GM23338 (cell line): ENCODE data around the gene NRAS. TPM values are rescaled to one million over a fixed set of nuclear protein-coding genes. Genes with fewer than 3 reads are reported as not detected.

ENCODE experiments used
- ATAC-seq: fragments of 200-7000 bp; cut with Tn5 transposase; 3 replicates; pipeline ENCODE4 v1.9.1; 2020
- DNase-seq: peaks from one replicate; pipeline ENCODE4 v3.0.0-alpha.2; 2015; ENCODE audit warnings: low spot score
- H2AFZ ChIP-seq: fragments of 200-600 bp; sonication (generic); 2 replicates; pipeline ENCODE4 v1.8.0; 2016; ENCODE audit warnings: antibody characterized with exemption, mild to moderate bottlenecking, moderate library complexity
- H3F3A ChIP-seq: fragments of 200-600 bp; sonication (generic); replicated peaks from 2 replicates; pipeline ENCODE4 v1.8.0; 2017; ENCODE audit warnings: antibody characterized with exemption, mixed run types, low read depth
- H3K27ac ChIP-seq: fragments of 200-600 bp; sonication (generic); 2 replicates; pipeline ENCODE4 v1.6.1; 2016; ENCODE audit warnings: low read depth
- H3K27me3 ChIP-seq: fragments of 200-600 bp; sonication (generic); 2 replicates; pipeline ENCODE4 v1.8.0; 2016; ENCODE audit warnings: mild to moderate bottlenecking, mixed run types, moderate library complexity; ENCODE audit not compliant: insufficient read depth
- H3K36me3 ChIP-seq: fragments of 200-600 bp; sonication (generic); 2 replicates; pipeline ENCODE4 v1.8.0; 2016; ENCODE audit warnings: mild to moderate bottlenecking; ENCODE audit not compliant: insufficient read depth
- H3K4me1 ChIP-seq: fragments of 200-600 bp; sonication (generic); 2 replicates; pipeline ENCODE4 v1.8.0; 2016; ENCODE audit warnings: mild to moderate bottlenecking, moderate library complexity; ENCODE audit not compliant: insufficient read depth
- H3K4me2 ChIP-seq: fragments of 200-600 bp; sonication (generic); 2 replicates; pipeline ENCODE4 v1.7.1; 2017; ENCODE audit warnings: mixed run types
- H3K4me3 ChIP-seq: fragments of 200-600 bp; sonication (generic); 2 replicates; pipeline ENCODE4 v1.6.1; 2016; ENCODE audit warnings: mixed run types
- H3K79me2 ChIP-seq: fragments of 200-600 bp; sonication (generic); replicated peaks from 2 replicates; pipeline ENCODE4 v1.8.0; 2017; ENCODE audit warnings: mild to moderate bottlenecking; ENCODE audit not compliant: insufficient read depth
- H3K9me2 ChIP-seq: fragments of 200-600 bp; sonication (generic); 2 replicates; pipeline ENCODE4 v1.8.0; 2017; ENCODE audit not compliant: insufficient read depth
- H4K20me1 ChIP-seq: fragments of 200-600 bp; sonication (generic); replicated peaks from 2 replicates; pipeline ENCODE4 v1.8.0; 2017; ENCODE audit warnings: mild to moderate bottlenecking; ENCODE audit not compliant: insufficient read depth
- H3K27ac Mint-ChIP-seq: 2 replicates; pipeline ENCODE4 v1.8.0; 2020; ENCODE audit warnings: inconsistent platforms, mild to moderate bottlenecking, moderate library complexity, mixed read lengths
- H3K27me3 Mint-ChIP-seq: 3 replicates; pipeline ENCODE4 v1.8.0; 2022; ENCODE audit warnings: low read depth, mild to moderate bottlenecking, moderate library complexity, mixed read lengths, inconsistent platforms; ENCODE audit not compliant: insufficient read depth, poor library complexity
- H3K36me3 Mint-ChIP-seq: 3 replicates; pipeline ENCODE4 v1.8.0; 2021; ENCODE audit warnings: low read depth, mild to moderate bottlenecking, inconsistent platforms, moderate library complexity, mixed read lengths
- H3K4me1 Mint-ChIP-seq: 3 replicates; pipeline ENCODE4 v1.8.0; 2020; ENCODE audit warnings: mild to moderate bottlenecking, inconsistent platforms, mixed read lengths
- H3K4me3 Mint-ChIP-seq: 3 replicates; pipeline ENCODE4 v1.8.0; 2021; ENCODE audit warnings: moderate library complexity, mild to moderate bottlenecking, inconsistent platforms, mixed read lengths
- H3K9me3 Mint-ChIP-seq: 3 replicates; pipeline ENCODE4 v1.8.0; 2020; ENCODE audit warnings: moderate library complexity, mild to moderate bottlenecking, inconsistent platforms, mixed read lengths
- CREB1 ChIP-seq: fragments of 250-450 bp; sonication (Bioruptor Pico); IDR thresholded peaks from 2 replicates; pipeline ENCODE4 v1.5.0; 2020; ENCODE audit warnings: low read depth, mild to moderate bottlenecking, moderate library complexity
- ETS1 ChIP-seq: IDR thresholded peaks from 2 replicates; pipeline ENCODE4 v1.6.1; 2016; ENCODE audit warnings: antibody characterized with exemption
- EZH2 ChIP-seq: fragments of 200-600 bp; sonication (generic); IDR thresholded peaks from one replicate; pipeline ENCODE4 v1.8.0; 2017; ENCODE audit warnings: antibody characterized with exemption, mild to moderate bottlenecking, low read depth; ENCODE audit not compliant: unreplicated experiment
- EZH2phosphoT487 ChIP-seq: fragments of 200-600 bp; sonication (generic); IDR thresholded peaks from one replicate; pipeline ENCODE4 v1.8.1; 2018; ENCODE audit warnings: antibody characterized with exemption; ENCODE audit not compliant: unreplicated experiment
- JUNB ChIP-seq: IDR thresholded peaks from one replicate; pipeline ENCODE4 v1.6.1; 2016; ENCODE audit warnings: antibody characterized with exemption; ENCODE audit not compliant: unreplicated experiment
- NANOG ChIP-seq: IDR thresholded peaks from 2 replicates; pipeline ENCODE4 v1.6.1; 2016; ENCODE audit warnings: antibody characterized with exemption, borderline replicate concordance
- POLR2AphosphoS5 ChIP-seq: IDR thresholded peaks from 2 replicates; pipeline ENCODE4 v1.6.1; 2016; ENCODE audit warnings: antibody characterized with exemption, low read depth
- REST ChIP-seq: IDR thresholded peaks from one replicate; pipeline ENCODE4 v1.6.1; 2018; ENCODE audit warnings: antibody characterized with exemption; ENCODE audit not compliant: unreplicated experiment
- STAT1 ChIP-seq: IDR thresholded peaks from one replicate; pipeline ENCODE4 v1.6.1; 2016; ENCODE audit warnings: antibody characterized with exemption; ENCODE audit not compliant: unreplicated experiment
- ZNF114 ChIP-seq: fragments of 250-450 bp; sonication (Bioruptor Pico); IDR thresholded peaks from 2 replicates; pipeline ENCODE4 v1.5.0; 2020; ENCODE audit warnings: mild to moderate bottlenecking, moderate library complexity
- ZNF331 ChIP-seq: fragments of 250-450 bp; sonication (Bioruptor Pico); IDR thresholded peaks from 2 replicates; pipeline ENCODE4 v1.5.0; 2020; ENCODE audit warnings: low read depth, mild to moderate bottlenecking, moderate library complexity
- polyA plus RNA-seq: library from polyadenylated mRNA; unstranded; fragments of >200 nt; fragmentation: Nextera tagmentation; extraction: Ambion mirVana; gene quantifications from 2 replicates; pipeline ENCODE4 v1.2.1, GENCODE V29; 2016
- total RNA-seq: library from RNA; depleted of rRNA; stranded (reverse); fragments of >200 nt; shearing (Covaris generic); gene quantifications from 2 replicates; pipeline ENCODE4 v1.2.3, GENCODE V29; 2014
- TF ChIP-seq, protein P1 (sequence below), 2 experiments: fragments of 200-600 bp in 1 of 2; sonication (generic) in 1 of 2; conservative IDR thresholded peaks; 2 replicates each; pipeline versions ENCODE4 v1.5.1 to v1.6.1; 2016 to 2017; ENCODE audit warnings: antibody characterized with exemption in 2 of 2, low read depth in 2 of 2, mild to moderate bottlenecking in 2 of 2, moderate library complexity in 1 of 2
- TF ChIP-seq, protein P2 (sequence below): fragments of 250-450 bp; sonication (Bioruptor Pico); IDR thresholded peaks from 2 replicates; pipeline ENCODE4 v1.5.0; 2020; ENCODE audit warnings: mild to moderate bottlenecking, moderate library complexity

Gene NRAS
- total and polyA plus RNA-seq, 2 experiments from 2014 or later: 22.3 to 83.2 TPM

- TF ChIP-seq, protein P1, sequence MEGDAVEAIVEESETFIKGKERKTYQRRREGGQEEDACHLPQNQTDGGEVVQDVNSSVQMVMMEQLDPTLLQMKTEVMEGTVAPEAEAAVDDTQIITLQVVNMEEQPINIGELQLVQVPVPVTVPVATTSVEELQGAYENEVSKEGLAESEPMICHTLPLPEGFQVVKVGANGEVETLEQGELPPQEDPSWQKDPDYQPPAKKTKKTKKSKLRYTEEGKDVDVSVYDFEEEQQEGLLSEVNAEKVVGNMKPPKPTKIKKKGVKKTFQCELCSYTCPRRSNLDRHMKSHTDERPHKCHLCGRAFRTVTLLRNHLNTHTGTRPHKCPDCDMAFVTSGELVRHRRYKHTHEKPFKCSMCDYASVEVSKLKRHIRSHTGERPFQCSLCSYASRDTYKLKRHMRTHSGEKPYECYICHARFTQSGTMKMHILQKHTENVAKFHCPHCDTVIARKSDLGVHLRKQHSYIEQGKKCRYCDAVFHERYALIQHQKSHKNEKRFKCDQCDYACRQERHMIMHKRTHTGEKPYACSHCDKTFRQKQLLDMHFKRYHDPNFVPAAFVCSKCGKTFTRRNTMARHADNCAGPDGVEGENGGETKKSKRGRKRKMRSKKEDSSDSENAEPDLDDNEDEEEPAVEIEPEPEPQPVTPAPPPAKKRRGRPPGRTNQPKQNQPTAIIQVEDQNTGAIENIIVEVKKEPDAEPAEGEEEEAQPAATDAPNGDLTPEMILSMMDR (conservative IDR thresholded peaks at IDR 0.05; ENCODE audit: low read depth in 2 of 2): no peak
- no peak for TF ChIP-seq EZH2
- no peak for TF ChIP-seq ETS1
- no peak for TF ChIP-seq STAT1
- TF ChIP-seq CREB1: no peak
- no peak for TF ChIP-seq ZNF114 (CRISPR knock-in tag)
- TF ChIP-seq NANOG: no peak
- TF ChIP-seq REST: no peak
- TF ChIP-seq, protein P2, sequence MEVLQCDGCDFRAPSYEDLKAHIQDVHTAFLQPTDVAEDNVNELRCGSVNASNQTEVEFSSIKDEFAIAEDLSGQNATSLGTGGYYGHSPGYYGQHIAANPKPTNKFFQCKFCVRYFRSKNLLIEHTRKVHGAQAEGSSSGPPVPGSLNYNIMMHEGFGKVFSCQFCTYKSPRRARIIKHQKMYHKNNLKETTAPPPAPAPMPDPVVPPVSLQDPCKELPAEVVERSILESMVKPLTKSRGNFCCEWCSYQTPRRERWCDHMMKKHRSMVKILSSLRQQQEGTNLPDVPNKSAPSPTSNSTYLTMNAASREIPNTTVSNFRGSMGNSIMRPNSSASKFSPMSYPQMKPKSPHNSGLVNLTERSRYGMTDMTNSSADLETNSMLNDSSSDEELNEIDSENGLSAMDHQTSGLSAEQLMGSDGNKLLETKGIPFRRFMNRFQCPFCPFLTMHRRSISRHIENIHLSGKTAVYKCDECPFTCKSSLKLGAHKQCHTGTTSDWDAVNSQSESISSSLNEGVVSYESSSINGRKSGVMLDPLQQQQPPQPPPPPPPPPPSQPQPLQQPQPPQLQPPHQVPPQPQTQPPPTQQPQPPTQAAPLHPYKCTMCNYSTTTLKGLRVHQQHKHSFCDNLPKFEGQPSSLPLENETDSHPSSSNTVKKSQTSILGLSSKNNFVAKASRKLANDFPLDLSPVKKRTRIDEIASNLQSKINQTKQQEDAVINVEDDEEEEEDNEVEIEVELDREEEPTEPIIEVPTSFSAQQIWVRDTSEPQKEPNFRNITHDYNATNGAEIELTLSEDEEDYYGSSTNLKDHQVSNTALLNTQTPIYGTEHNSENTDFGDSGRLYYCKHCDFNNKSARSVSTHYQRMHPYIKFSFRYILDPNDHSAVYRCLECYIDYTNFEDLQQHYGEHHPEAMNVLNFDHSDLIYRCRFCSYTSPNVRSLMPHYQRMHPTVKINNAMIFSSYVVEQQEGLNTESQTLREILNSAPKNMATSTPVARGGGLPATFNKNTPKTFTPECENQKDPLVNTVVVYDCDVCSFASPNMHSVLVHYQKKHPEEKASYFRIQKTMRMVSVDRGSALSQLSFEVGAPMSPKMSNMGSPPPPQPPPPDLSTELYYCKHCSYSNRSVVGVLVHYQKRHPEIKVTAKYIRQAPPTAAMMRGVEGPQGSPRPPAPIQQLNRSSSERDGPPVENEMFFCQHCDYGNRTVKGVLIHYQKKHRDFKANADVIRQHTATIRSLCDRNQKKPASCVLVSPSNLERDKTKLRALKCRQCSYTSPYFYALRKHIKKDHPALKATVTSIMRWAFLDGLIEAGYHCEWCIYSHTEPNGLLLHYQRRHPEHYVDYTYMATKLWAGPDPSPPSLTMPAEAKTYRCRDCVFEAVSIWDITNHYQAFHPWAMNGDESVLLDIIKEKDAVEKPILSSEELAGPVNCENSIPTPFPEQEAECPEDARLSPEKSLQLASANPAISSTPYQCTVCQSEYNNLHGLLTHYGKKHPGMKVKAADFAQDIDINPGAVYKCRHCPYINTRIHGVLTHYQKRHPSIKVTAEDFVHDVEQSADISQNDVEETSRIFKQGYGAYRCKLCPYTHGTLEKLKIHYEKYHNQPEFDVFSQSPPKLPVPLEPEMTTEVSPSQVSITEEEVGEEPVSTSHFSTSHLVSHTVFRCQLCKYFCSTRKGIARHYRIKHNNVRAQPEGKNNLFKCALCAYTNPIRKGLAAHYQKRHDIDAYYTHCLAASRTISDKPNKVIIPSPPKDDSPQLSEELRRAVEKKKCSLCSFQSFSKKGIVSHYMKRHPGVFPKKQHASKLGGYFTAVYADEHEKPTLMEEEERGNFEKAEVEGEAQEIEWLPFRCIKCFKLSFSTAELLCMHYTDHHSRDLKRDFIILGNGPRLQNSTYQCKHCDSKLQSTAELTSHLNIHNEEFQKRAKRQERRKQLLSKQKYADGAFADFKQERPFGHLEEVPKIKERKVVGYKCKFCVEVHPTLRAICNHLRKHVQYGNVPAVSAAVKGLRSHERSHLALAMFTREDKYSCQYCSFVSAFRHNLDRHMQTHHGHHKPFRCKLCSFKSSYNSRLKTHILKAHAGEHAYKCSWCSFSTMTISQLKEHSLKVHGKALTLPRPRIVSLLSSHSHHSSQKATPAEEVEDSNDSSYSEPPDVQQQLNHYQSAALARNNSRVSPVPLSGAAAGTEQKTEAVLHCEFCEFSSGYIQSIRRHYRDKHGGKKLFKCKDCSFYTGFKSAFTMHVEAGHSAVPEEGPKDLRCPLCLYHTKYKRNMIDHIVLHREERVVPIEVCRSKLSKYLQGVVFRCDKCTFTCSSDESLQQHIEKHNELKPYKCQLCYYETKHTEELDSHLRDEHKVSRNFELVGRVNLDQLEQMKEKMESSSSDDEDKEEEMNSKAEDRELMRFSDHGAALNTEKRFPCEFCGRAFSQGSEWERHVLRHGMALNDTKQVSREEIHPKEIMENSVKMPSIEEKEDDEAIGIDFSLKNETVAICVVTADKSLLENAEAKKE (CRISPR knock-in tag): no peak
- no peak for TF ChIP-seq EZH2phosphoT487
- no peak for TF ChIP-seq ZNF331
- no peak for TF ChIP-seq POLR2AphosphoS5
- no peak for TF ChIP-seq JUNB
Measured at GRCh38 chr1:114723915-114724314, 7.3 kb upstream of the NRAS start.

More at GRCh38 chr1:114723915-114724314, 7.3 kb upstream of the NRAS start:
- Mint-ChIP-seq H3K4me3 (no peak overlapping the region), H3K27me3 (no peaks in the 10 kb centered on the region), H3K36me3 (peaks cover 96% of the 10 kb centered on the region), H3K4me1 (no peaks in the 10 kb centered on the region), H3K27ac (0 out of 2 replicates have a peak overlapping the region, but pooled peaks have one; percentile 9), H3K9me3 (no peaks in the 10 kb centered on the region)
- Histone ChIP-seq H3K79me2 (peaks cover 15% of the 10 kb centered on the region), H3K4me1 (no peaks in the 10 kb centered on the region), H4K20me1 (peaks cover 17% of the 10 kb centered on the region; the same call in 1 of the 2 replicates), H2AFZ (no peak overlapping the region), H3K27me3 (no peaks in the 10 kb centered on the region), H3F3A (peaks cover 2% of the 10 kb centered on the region; the same call in 1 of the 2 replicates), H3K4me3 (no peak overlapping the region), H3K27ac (no peak overlapping the region), H3K9me2 (no peaks in the 10 kb centered on the region), H3K4me2 (no peak overlapping the region), H3K36me3 (peaks cover 87% of the 10 kb centered on the region)
- ATAC-seq (no peak), DNase-seq (no peak)
